Hepatocyte (in vitro differentiated cells): Measurements from ENCODE around the gene CPED1.

Experiments
- EZH2phosphoT487 ChIP-seq: fragments of 200-600 bp; sonication (generic); IDR thresholded peaks from one replicate; pipeline ENCODE4 v1.6.1; 2018; ENCODE audit warnings: antibody characterized with exemption, mild to moderate bottlenecking, low read depth, moderate library complexity; ENCODE audit not compliant: unreplicated experiment, severe bottlenecking
- TF ChIP-seq, protein P1 (sequence below): fragments of 200-600 bp; sonication (generic); IDR thresholded peaks from 2 replicates; pipeline ENCODE4 v1.5.1; 2016; ENCODE audit warnings: antibody characterized with exemption, mild to moderate bottlenecking; ENCODE audit not compliant: poor library complexity

DNA sequence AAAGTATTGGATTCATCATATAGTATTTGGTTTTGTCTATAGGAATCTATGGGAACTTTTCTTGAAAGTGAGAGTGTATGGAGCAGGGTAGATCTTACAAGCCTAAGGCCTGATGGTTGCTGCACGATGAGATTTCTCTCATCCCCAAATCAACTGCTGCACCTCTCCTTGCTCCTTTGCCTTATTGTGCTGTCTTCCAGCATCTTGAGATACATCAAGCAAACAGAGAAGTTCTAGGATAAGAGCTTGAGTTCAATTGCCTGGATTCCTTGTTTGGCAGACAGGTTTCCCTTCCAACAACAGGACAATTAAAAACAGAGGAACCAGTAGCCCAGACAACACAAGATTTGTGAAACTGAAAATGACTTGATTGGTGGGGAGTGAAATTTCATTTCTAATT, 56.6 kb downstream of the CPED1 start:
- TF ChIP-seq, protein P1, sequence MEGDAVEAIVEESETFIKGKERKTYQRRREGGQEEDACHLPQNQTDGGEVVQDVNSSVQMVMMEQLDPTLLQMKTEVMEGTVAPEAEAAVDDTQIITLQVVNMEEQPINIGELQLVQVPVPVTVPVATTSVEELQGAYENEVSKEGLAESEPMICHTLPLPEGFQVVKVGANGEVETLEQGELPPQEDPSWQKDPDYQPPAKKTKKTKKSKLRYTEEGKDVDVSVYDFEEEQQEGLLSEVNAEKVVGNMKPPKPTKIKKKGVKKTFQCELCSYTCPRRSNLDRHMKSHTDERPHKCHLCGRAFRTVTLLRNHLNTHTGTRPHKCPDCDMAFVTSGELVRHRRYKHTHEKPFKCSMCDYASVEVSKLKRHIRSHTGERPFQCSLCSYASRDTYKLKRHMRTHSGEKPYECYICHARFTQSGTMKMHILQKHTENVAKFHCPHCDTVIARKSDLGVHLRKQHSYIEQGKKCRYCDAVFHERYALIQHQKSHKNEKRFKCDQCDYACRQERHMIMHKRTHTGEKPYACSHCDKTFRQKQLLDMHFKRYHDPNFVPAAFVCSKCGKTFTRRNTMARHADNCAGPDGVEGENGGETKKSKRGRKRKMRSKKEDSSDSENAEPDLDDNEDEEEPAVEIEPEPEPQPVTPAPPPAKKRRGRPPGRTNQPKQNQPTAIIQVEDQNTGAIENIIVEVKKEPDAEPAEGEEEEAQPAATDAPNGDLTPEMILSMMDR: no peak
- TF ChIP-seq EZH2phosphoT487: no peak
